Endothelial cell of umbilical vein (primary cell): ENCODE data around the gene PPP4R3B. TPM values are rescaled to one million over a fixed set of nuclear protein-coding genes. Genes with fewer than 3 reads are reported as not detected.
A peak's percentile ranks its signal among the peaks of the same experiment; 100 is the strongest.

Experiments
- BruUV-seq: library from RNA; stranded (reverse); fragments of 400-500 nt; replicated peaks from 2 replicates; lab custom pipeline; 2021; lab: Mats Ljungman, UMichigan
- CTCF ChIA-PET: fragments of 300-600, 350-600 bp; sonication (Branson Sonifier 250); formaldehyde crosslinking; loops from one replicate; lab custom pipeline; 2021; ENCODE audit warnings: antibody characterized with exemption, inconsistent platforms; lab: Charles Lee
- POLR2A ChIA-PET: fragments of 300-600, 350-600 bp; sonication (Branson Sonifier 250); formaldehyde crosslinking; loops from one replicate; lab custom pipeline; 2021; ENCODE audit warnings: antibody characterized with exemption, inconsistent platforms; lab: Charles Lee
- DNase-seq: peaks from one replicate; pipeline ENCODE4 v3.0.0-alpha.2; 2011; ENCODE audit warnings: low read depth, low spot score
- FAIRE-seq: peaks from 2 replicates; lab custom pipeline; 2011; peaks lifted over from hg19 to GRCh38; lab: Jason Lieb, UNC
- H2AFZ ChIP-seq: 2 replicates; pipeline ENCODE4 v1.6.0; 2012; ENCODE audit warnings: low read depth, low read length, control low read depth, inconsistent platforms
- H3K27ac ChIP-seq: 2 replicates; pipeline ENCODE4 v1.5.1; 2011; ENCODE audit warnings: low read depth, mild to moderate bottlenecking, control low read depth, low read length, moderate library complexity; ENCODE audit not compliant: insufficient read depth
- H3K27me3 ChIP-seq, 2 experiments: 2 replicates each; pipeline versions ENCODE4 v1.6.0 to v1.6.1; 2011; ENCODE audit warnings: low read length in 2 of 2, mixed read lengths in 1 of 2; ENCODE audit not compliant: control insufficient read depth in 2 of 2, insufficient read depth in 2 of 2
- H3K36me3 ChIP-seq, 2 experiments: 2 replicates in 1 of 2; 3 replicates in 1 of 2; pipeline ENCODE4 v1.5.1; 2011; ENCODE audit warnings: low read length in 2 of 2, mild to moderate bottlenecking in 1 of 2, moderate library complexity in 1 of 2; ENCODE audit not compliant: control insufficient read depth in 2 of 2, insufficient read depth in 2 of 2; ENCODE audit errors: extremely low read depth in 1 of 2
- H3K4me1 ChIP-seq: 3 replicates; pipeline ENCODE4 v1.5.1; 2011; ENCODE audit warnings: mild to moderate bottlenecking, low read length; ENCODE audit not compliant: control insufficient read depth, insufficient read depth; ENCODE audit errors: extremely low read depth
- H3K4me2 ChIP-seq: 2 replicates; pipeline ENCODE4 v1.6.1; 2011; ENCODE audit warnings: low read length, control low read depth, mixed read lengths; ENCODE audit not compliant: insufficient read depth
- H3K4me3 ChIP-seq, 3 experiments: fragments of 200-600 bp in 1 of 3; sonication (generic), shearing (Covaris generic) in 1 of 3; replicated peaks in 1 of 3; 2 replicates each; pipeline ENCODE4 v1.5.1; 2011 to 2016; ENCODE audit warnings: control low read depth in 3 of 3, low read length in 3 of 3, mild to moderate bottlenecking in 2 of 3, inconsistent platforms in 1 of 3, low read depth in 1 of 3, moderate library complexity in 1 of 3; ENCODE audit not compliant: insufficient read depth in 1 of 3
- H3K79me2 ChIP-seq: 2 replicates; pipeline ENCODE4 v1.6.0; 2012; ENCODE audit warnings: low read length, inconsistent platforms; ENCODE audit not compliant: control insufficient read depth, insufficient read depth
- H3K9ac ChIP-seq: replicated peaks from 2 replicates; pipeline ENCODE3; 2011; ENCODE audit warnings: low read length, control low read depth; ENCODE audit not compliant: insufficient read depth; ENCODE audit errors: extremely low read depth
- H3K9me1 ChIP-seq: replicated peaks from 3 replicates; pipeline ENCODE4 v1.6.0; 2011; ENCODE audit warnings: mild to moderate bottlenecking, low read length; ENCODE audit not compliant: control insufficient read depth, insufficient read depth; ENCODE audit errors: extremely low read depth
- H3K9me3 ChIP-seq: replicated peaks from 2 replicates; pipeline ENCODE4 v1.5.1; 2012; ENCODE audit warnings: low read length, inconsistent platforms; ENCODE audit not compliant: control insufficient read depth, insufficient read depth
- H4K20me1 ChIP-seq: replicated peaks from 2 replicates; pipeline ENCODE3; 2011; ENCODE audit warnings: mild to moderate bottlenecking, low read length; ENCODE audit not compliant: control insufficient read depth, insufficient read depth; ENCODE audit errors: extremely low read depth
- EZH2 ChIP-seq: IDR thresholded peaks from 2 replicates; pipeline ENCODE4 v1.6.1; 2012; ENCODE audit warnings: borderline replicate concordance, low read depth, mild to moderate bottlenecking, moderate library complexity, low read length, inconsistent platforms; ENCODE audit not compliant: severe bottlenecking
- FOS ChIP-seq: IDR thresholded peaks from 2 replicates; pipeline ENCODE4 v1.6.1; 2011; ENCODE audit warnings: mild to moderate bottlenecking, low read length, moderate library complexity, borderline replicate concordance; ENCODE audit not compliant: insufficient read depth
- GATA2 ChIP-seq: IDR thresholded peaks from 2 replicates; pipeline ENCODE4 v1.7.0; 2011; ENCODE audit warnings: low read depth, mild to moderate bottlenecking, moderate library complexity, mixed read lengths, low read length; ENCODE audit not compliant: insufficient read length, insufficient read depth
- JUN ChIP-seq: IDR thresholded peaks from 2 replicates; pipeline ENCODE4 v1.6.1; 2011; ENCODE audit warnings: borderline replicate concordance, low read depth; ENCODE audit not compliant: insufficient read length, insufficient read depth
- MYC ChIP-seq: IDR thresholded peaks from one replicate; pipeline ENCODE4 v1.6.1; 2011; ENCODE audit warnings: mild to moderate bottlenecking, low read depth, low read length
- POLR2A ChIP-seq: IDR thresholded peaks from 2 replicates; pipeline ENCODE4 v1.6.1; 2012; ENCODE audit warnings: low read depth, mild to moderate bottlenecking, control low read depth, low read length
- POLR2AphosphoS5 ChIP-seq: IDR thresholded peaks from 2 replicates; pipeline ENCODE4 v1.6.1; 2012; ENCODE audit warnings: low read depth, mild to moderate bottlenecking, control low read depth, low read length, moderate library complexity; ENCODE audit not compliant: insufficient read depth
- dilution Hi-C: fragments of 300-500 bp; cut with MboI; formaldehyde crosslinking; loops from one replicate; pipeline ENCODE4 v1.15.0; 2019; ENCODE audit warnings: low sequenced_read_pairs; ENCODE audit not compliant: extremely low pct_ligation_motif_present
- intact Hi-C: fragments of 100-400 bp; cut with micrococcal nuclease; formaldehyde crosslinking; loops from one replicate; pipeline ENCODE4 v1.10.0; 2022
- polyA plus RNA-seq, 4 experiments: library from polyadenylated mRNA; depleted of rRNA in 3 of 4; stranded (reverse) in 3 of 4; unstranded in 1 of 4; fragments of >200 nt; gene quantifications; 2 replicates each; pipeline versions ENCODE4 v1.2.1 to v1.2.3, GENCODE V29; 2011 to 2012; ENCODE audit warnings: missing spikeins in 1 of 4
- total RNA-seq: library from RNA; stranded (reverse); gene quantifications from 2 replicates; pipeline ENCODE4 v1.2.3, GENCODE V29; 2021
- TF ChIP-seq, protein P1 (sequence below): IDR thresholded peaks from 2 replicates; pipeline ENCODE4 v1.6.1; 2011; ENCODE audit not compliant: insufficient read depth, insufficient read length
- TF ChIP-seq, protein P2 (sequence below), 2 donors: IDR thresholded peaks; 1 replicate in 1 of 2; 2 replicates in 1 of 2; pipeline ENCODE4 v1.5.1; 2011; ENCODE audit warnings: low read length in 2 of 2, mild to moderate bottlenecking in 2 of 2, moderate library complexity in 2 of 2, control low read depth in 1 of 2, inconsistent platforms in 1 of 2, low read depth in 1 of 2; ENCODE audit not compliant: insufficient read depth in 1 of 2; ENCODE audit errors: extremely low read depth in 1 of 2

PPP4R3B gene
- total and polyA plus RNA-seq, 2 donors (not counting 3 experiments of a cell fraction or from before 2014, with no cell fraction given), result 11.2 to 51.5 TPM

DNA sequence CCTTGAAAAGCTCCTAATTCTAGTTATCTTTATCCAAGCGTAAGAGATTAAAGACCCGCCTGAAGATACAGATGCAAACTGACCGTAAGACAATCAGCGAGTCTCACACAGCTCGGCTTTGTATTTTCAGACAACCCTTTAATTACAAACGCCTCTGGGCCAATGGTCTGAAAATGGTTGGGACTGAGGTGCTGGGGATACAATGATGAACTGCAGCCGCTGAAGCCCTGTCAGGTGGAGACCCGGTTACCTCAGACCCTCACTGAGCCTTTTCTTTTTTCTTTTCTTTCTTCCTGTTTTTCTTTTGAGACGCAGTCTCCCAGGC lies 98.6 kb downstream of the PPP4R3B start:
- H3K4me3 ChIP-seq, result peak overlapping the region; percentile 42 to 91 (median 61)
- H3K27me3 ChIP-seq, result no peaks in the 10 kb centered on the region
- CTCF ChIA-PET, result interaction anchor here (0.9 to 2.3 kb wide), 6 partner anchors 14 to 741 kb away, joined by 3 to 9 read pairs (median 4); no protein-coding TSS in a partner anchor
- FAIRE-seq (no peak), DNase-seq (no peak)
- H3K4me2 ChIP-seq, result peak overlapping the region; percentile 69
- intact Hi-C loops (loop anchor here (1.0 to 10.0 kb wide), 2 partner anchors 98 to 284 kb away; partner anchors contain the start of genes CLHC1, PPP4R3B and RPS27A), dilution Hi-C loops (no loop called here)
- no peaks in the 10 kb centered on the region for H3K9me3 ChIP-seq
- TF ChIP-seq EZH2 (no peak), GATA2 (no peak), POLR2AphosphoS5 (no peak), POLR2A (no peak), JUN (no peak), MYC (no peak), FOS (no peak)
- TF ChIP-seq, protein P1, sequence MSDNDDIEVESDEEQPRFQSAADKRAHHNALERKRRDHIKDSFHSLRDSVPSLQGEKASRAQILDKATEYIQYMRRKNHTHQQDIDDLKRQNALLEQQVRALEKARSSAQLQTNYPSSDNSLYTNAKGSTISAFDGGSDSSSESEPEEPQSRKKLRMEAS, result no peak
- TF ChIP-seq, protein P2, sequence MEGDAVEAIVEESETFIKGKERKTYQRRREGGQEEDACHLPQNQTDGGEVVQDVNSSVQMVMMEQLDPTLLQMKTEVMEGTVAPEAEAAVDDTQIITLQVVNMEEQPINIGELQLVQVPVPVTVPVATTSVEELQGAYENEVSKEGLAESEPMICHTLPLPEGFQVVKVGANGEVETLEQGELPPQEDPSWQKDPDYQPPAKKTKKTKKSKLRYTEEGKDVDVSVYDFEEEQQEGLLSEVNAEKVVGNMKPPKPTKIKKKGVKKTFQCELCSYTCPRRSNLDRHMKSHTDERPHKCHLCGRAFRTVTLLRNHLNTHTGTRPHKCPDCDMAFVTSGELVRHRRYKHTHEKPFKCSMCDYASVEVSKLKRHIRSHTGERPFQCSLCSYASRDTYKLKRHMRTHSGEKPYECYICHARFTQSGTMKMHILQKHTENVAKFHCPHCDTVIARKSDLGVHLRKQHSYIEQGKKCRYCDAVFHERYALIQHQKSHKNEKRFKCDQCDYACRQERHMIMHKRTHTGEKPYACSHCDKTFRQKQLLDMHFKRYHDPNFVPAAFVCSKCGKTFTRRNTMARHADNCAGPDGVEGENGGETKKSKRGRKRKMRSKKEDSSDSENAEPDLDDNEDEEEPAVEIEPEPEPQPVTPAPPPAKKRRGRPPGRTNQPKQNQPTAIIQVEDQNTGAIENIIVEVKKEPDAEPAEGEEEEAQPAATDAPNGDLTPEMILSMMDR (IDR thresholded peaks at IDR 0.05; ENCODE audit: extremely low read depth in 1 of 2, insufficient read depth in 1 of 2, low read depth in 1 of 2, low read length in 2 of 2), result no peak
- H3K36me3 ChIP-seq, result no peaks in the 10 kb centered on the region
- H3K27ac ChIP-seq, result peak overlapping the region; percentile 6
- peak overlapping the region; percentile 19 for H3K9ac ChIP-seq
- no peaks in the 10 kb centered on the region for H3K9me1 ChIP-seq
- H4K20me1 ChIP-seq, result no peaks in the 10 kb centered on the region
- POLR2A ChIA-PET, result interaction anchor here (1.2 kb wide), 1 partner anchor 99 kb away, joined by 7 read pairs; the partner anchor contains the start of gene CCDC88A
- BruUV-seq, result TSS peak; percentile 77
- H3K79me2 ChIP-seq, result peaks cover 2% of the 10 kb centered on the region
- H2AFZ ChIP-seq, result peak overlapping the region; percentile 63
- peaks cover 4% of the 10 kb centered on the region for H3K4me1 ChIP-seq
